Ishikawa (cell line): ENCODE measurements around the gene GMPR.

Experiments
- EP300 ChIP-seq: IDR thresholded peaks from 2 replicates; pipeline ENCODE4 v1.6.1; 2012; ENCODE audit warnings: borderline replicate concordance
- TAF1 ChIP-seq: IDR thresholded peaks from 2 replicates; pipeline ENCODE4 v1.6.1; 2012; ENCODE audit warnings: low read depth, mild to moderate bottlenecking
- TCF12 ChIP-seq: IDR thresholded peaks from 2 replicates; pipeline ENCODE4 v1.6.1; 2012; ENCODE audit warnings: low read depth

DNA sequence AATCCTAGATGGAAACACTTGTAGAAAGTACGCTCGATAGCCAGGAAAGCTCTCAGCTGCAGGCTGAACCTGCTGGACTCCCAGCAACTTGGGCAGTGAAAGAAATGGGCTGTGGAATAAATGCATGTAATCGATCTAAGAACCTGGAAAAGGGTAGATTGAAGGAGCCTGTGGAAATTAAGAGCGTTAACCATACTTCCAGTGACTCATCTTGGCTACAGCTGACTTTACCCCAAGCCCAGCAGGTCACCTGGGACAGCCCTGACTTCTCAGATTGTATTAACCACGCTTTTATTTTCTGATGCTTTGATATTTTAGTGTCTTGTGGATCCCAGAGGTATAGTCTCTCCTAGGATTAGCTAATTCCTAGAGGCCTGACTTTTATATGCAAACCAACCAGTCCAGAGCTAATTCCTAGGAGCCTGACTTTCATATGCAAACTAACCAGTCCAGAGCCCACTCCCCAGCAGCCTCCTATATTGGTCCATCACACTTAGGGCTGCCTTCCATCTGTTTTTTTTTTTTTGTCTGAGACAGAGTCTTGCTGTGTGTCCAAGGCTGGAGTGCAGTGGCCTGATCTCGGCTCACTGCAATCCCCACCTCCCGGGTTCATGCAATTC is 86.3 kb downstream of the GMPR start:
- TF ChIP-seq TCF12 (no peak), EP300 (no peak), TAF1 (no peak)
